ENCODE results near the gene DYRK3. TPM values are rescaled to one million over a fixed set of nuclear protein-coding genes. Genes with fewer than 3 reads are reported as not detected.

Gene DYRK3
- total RNA-seq, 2 experiments from 2014 or later = 9.8 to 10.9 TPM

DNA sequence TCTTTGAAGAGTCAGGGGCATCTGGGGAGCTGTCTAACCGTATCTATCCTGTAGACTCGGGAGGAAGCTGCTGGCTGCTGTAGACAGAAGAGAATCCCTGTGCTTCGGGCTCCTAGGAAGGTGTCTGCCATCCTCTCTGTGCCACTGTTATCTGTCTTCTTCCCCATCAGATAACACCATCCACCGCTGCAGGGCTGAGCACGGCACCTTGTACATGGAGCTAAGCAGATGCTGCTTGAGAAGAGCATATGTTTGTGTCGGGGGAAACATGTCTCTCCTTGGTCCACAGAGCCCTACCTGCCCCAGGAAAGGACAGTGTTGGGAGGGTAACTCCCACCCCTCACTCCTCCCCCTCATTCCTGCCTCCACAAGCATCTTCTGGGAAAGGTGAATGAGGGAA lies 48.0 kb downstream of the DYRK3 start:
- no peaks in the 10 kb centered on the region for H3K79me2 ChIP-seq (ENCODE audit: insufficient read depth, low read depth, low read length)
- peaks cover 80% of the 10 kb centered on the region for H3K4me1 ChIP-seq (ENCODE audit: insufficient read depth, low read length, poor library complexity, severe bottlenecking)
- no peak overlapping the region for H3K4me3 ChIP-seq (ENCODE audit: low read depth, low read length, poor library complexity, severe bottlenecking)
- H3K27ac ChIP-seq (ENCODE audit: low read depth, low read length, poor library complexity, severe bottlenecking) = no peak overlapping the region
- ChIA-PET POLR2A (interaction anchor here (0.6 to 2.0 kb wide), 8 partner anchors 8 to 772 kb away, joined by 3 to 11 read pairs (median 3); partner anchors contain the start of gene DYRK3), CTCF (ENCODE audit: unreplicated experiment) (interaction anchor here (0.8 to 1.5 kb wide), 3 partner anchors 10 to 52 kb away, joined by 3 to 11 read pairs (median 6); no protein-coding TSS in a partner anchor)
- peaks cover 4% of the 10 kb centered on the region; the same call in 1 of the 2 replicates for H4K20me1 ChIP-seq (ENCODE audit: insufficient read depth, low read length)
- intact Hi-C loops (cut with micrococcal nuclease; ENCODE audit: unreplicated experiment) = loop anchor here (5.0 kb wide), 2 partner anchors 126 to 631 kb away; partner anchors contain the start of gene RHEX
- no peaks in the 10 kb centered on the region for H3K9me3 ChIP-seq (ENCODE audit: low read length)
- no TSS peak for BruUV-seq (replicated peaks)
- H3K36me3 ChIP-seq (ENCODE audit: insufficient read depth, low read length) = no peaks in the 10 kb centered on the region
- no peak for DNase-seq (ENCODE audit: low spot score)
- H2AFZ ChIP-seq (ENCODE audit: low read length) = no peak overlapping the region
- H3K4me2 ChIP-seq (ENCODE audit: low read length) = peak overlapping the region; percentile 82
- no peaks in the 10 kb centered on the region for H3K9me2 ChIP-seq (ENCODE audit: insufficient read depth, low read length)
- TF ChIP-seq, protein P1, sequence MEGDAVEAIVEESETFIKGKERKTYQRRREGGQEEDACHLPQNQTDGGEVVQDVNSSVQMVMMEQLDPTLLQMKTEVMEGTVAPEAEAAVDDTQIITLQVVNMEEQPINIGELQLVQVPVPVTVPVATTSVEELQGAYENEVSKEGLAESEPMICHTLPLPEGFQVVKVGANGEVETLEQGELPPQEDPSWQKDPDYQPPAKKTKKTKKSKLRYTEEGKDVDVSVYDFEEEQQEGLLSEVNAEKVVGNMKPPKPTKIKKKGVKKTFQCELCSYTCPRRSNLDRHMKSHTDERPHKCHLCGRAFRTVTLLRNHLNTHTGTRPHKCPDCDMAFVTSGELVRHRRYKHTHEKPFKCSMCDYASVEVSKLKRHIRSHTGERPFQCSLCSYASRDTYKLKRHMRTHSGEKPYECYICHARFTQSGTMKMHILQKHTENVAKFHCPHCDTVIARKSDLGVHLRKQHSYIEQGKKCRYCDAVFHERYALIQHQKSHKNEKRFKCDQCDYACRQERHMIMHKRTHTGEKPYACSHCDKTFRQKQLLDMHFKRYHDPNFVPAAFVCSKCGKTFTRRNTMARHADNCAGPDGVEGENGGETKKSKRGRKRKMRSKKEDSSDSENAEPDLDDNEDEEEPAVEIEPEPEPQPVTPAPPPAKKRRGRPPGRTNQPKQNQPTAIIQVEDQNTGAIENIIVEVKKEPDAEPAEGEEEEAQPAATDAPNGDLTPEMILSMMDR (conservative IDR thresholded peaks at IDR 0.05; ENCODE audit: low read length) = no peak
- TF ChIP-seq EZH2phosphoT487 (IDR thresholded peaks at IDR 0.05; ENCODE audit: borderline replicate concordance, low read depth, low read length) = no peak

DNA sequence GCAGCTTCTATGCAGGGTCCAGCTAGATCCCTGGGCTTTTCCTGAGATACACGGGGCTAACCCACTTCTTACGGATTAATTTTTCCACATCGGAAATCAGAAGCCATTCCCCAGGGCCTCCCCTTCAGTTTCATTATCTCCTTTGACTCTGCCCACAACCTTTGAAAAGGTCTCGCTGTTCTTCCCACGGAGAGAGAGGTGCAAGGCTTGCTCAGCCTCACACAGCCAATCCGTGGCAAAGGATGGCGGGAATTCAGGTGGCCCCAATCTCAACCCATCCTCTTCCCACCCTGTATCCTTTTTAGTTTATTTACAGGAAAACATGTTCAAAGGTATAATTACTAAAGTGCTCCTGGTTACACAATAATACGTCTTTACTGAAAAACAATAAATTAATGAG lies 48.7 kb downstream of the DYRK3 start:
- no peak for DNase-seq (ENCODE audit: low spot score)
- Histone ChIP-seq H3K9me2 (ENCODE audit: insufficient read depth, low read length) (no peaks in the 10 kb centered on the region), H3K4me1 (ENCODE audit: insufficient read depth, low read length, poor library complexity, severe bottlenecking) (peaks cover 73% of the 10 kb centered on the region), H3K4me2 (ENCODE audit: low read length) (peak overlapping the region; percentile 82), H3K36me3 (ENCODE audit: insufficient read depth, low read length) (no peaks in the 10 kb centered on the region), H3K4me3 (ENCODE audit: low read depth, low read length, poor library complexity, severe bottlenecking) (peak overlapping the region; percentile 82), H3K9me3 (ENCODE audit: low read length) (no peaks in the 10 kb centered on the region), H2AFZ (ENCODE audit: low read length) (no peak overlapping the region), H3K79me2 (ENCODE audit: insufficient read depth, low read depth, low read length) (no peaks in the 10 kb centered on the region), H4K20me1 (ENCODE audit: insufficient read depth, low read length) (peaks cover 4% of the 10 kb centered on the region; the same call in 1 of the 2 replicates), H3K27ac (ENCODE audit: low read depth, low read length, poor library complexity, severe bottlenecking) (no peak overlapping the region)
- ChIA-PET POLR2A (interaction anchor here (0.7 to 2.0 kb wide), 8 partner anchors 8 to 56 kb away, joined by 3 to 11 read pairs (median 4); partner anchors contain the start of gene DYRK3), CTCF (ENCODE audit: unreplicated experiment) (interaction anchor here (1.5 kb wide), 1 partner anchor 53 kb away, joined by 6 read pairs; no protein-coding TSS in a partner anchor)
- intact Hi-C loops (cut with micrococcal nuclease; ENCODE audit: unreplicated experiment) = loop anchor here (5.0 kb wide), 2 partner anchors 127 to 632 kb away; partner anchors contain the start of gene RHEX
- TF ChIP-seq, protein P1 (conservative IDR thresholded peaks at IDR 0.05; ENCODE audit: low read length) = no peak
- no peak for TF ChIP-seq EZH2phosphoT487 (IDR thresholded peaks at IDR 0.05; ENCODE audit: borderline replicate concordance, low read depth, low read length)
- BruUV-seq (replicated peaks) = no TSS peak

Measured in OCI-LY7 (cell line).